GM23248 (cell line): Measurements from ENCODE around the gene DAZL. TPM values are rescaled to one million over a fixed set of nuclear protein-coding genes. Genes with fewer than 3 reads are reported as not detected.

Experiments
- DNase-seq: peaks from one replicate; pipeline ENCODE4 v3.0.0-alpha.2; 2015
- H2AFZ ChIP-seq: fragments of 200-600 bp; sonication (generic); 2 replicates; pipeline ENCODE4 v1.6.1; 2016; ENCODE audit warnings: antibody characterized with exemption
- H3F3A ChIP-seq: fragments of 200-600 bp; sonication (generic); 2 replicates; pipeline ENCODE4 v1.6.1; 2016; ENCODE audit warnings: mild to moderate bottlenecking, antibody characterized with exemption, mixed run types; ENCODE audit not compliant: insufficient read depth
- H3K27ac ChIP-seq: fragments of 200-600 bp; sonication (generic); 2 replicates; pipeline ENCODE4 v1.5.1; 2016; ENCODE audit warnings: mild to moderate bottlenecking
- H3K27me3 ChIP-seq: fragments of 200-600 bp; sonication (generic); replicated peaks from 2 replicates; pipeline ENCODE4 v1.6.1; 2016; ENCODE audit warnings: mild to moderate bottlenecking; ENCODE audit not compliant: insufficient read depth
- H3K36me3 ChIP-seq: fragments of 200-600 bp; sonication (generic); 2 replicates; pipeline ENCODE4 v1.6.1; 2016; ENCODE audit warnings: low read depth, mild to moderate bottlenecking
- H3K4me1 ChIP-seq: fragments of 200-600 bp; sonication (generic); 2 replicates; pipeline ENCODE4 v1.6.1; 2016; ENCODE audit warnings: mild to moderate bottlenecking; ENCODE audit not compliant: insufficient read depth
- H3K4me2 ChIP-seq: fragments of 200-600 bp; sonication (generic); one replicate; pipeline ENCODE4 v1.6.1; 2016; ENCODE audit warnings: mild to moderate bottlenecking; ENCODE audit not compliant: unreplicated experiment
- H3K4me3 ChIP-seq: fragments of 200-600 bp; sonication (generic); 2 replicates; pipeline ENCODE4 v1.5.1; 2016; ENCODE audit warnings: mild to moderate bottlenecking
- H3K79me2 ChIP-seq: fragments of 200-600 bp; sonication (generic); 2 replicates; pipeline ENCODE4 v1.6.1; 2016; ENCODE audit warnings: mild to moderate bottlenecking; ENCODE audit not compliant: insufficient read depth
- H3K9ac ChIP-seq: fragments of 200-600 bp; sonication (generic); 2 replicates; pipeline ENCODE4 v1.6.1; 2016; ENCODE audit warnings: mild to moderate bottlenecking
- H3K9me2 ChIP-seq: fragments of 200-600 bp; sonication (generic); 2 replicates; pipeline ENCODE4 v1.6.1; 2016; ENCODE audit warnings: mixed run types, mild to moderate bottlenecking, moderate library complexity; ENCODE audit not compliant: insufficient read depth
- H3K9me3 ChIP-seq: fragments of 200-600 bp; sonication (generic); one replicate; pipeline ENCODE4 v1.6.1; 2017; ENCODE audit warnings: low read depth
- H4K20me1 ChIP-seq: fragments of 200-600 bp; sonication (generic); 2 replicates; pipeline ENCODE4 v1.6.0; 2016; ENCODE audit not compliant: insufficient read depth
- EZH2 ChIP-seq: fragments of 200-600 bp; sonication (generic); IDR thresholded peaks from 2 replicates; pipeline ENCODE4 v1.6.1; 2018; ENCODE audit warnings: antibody characterized with exemption, mild to moderate bottlenecking; ENCODE audit not compliant: insufficient read depth, poor library complexity, severe bottlenecking
- EZH2phosphoT487 ChIP-seq: fragments of 200-600 bp; sonication (generic); IDR thresholded peaks from 2 replicates; pipeline ENCODE4 v1.6.1; 2018; ENCODE audit warnings: antibody characterized with exemption, moderate library complexity, mild to moderate bottlenecking, low read depth; ENCODE audit not compliant: insufficient read depth
- WGBS, 2 experiments: methylation state at CpG; one replicate each; pipeline ENCODE4 v1.1.6; 2015 to 2017; ENCODE audit warnings: low lambda C conversion rate in 2 of 2, low coverage in 1 of 2; ENCODE audit errors: missing lambda C conversion rate in 2 of 2; 5-methylcytosine and 5-hydroxymethylcytosine counted together
- in situ Hi-C: fragments of 300-500 bp; cut with MboI; formaldehyde crosslinking; loops from 2 replicates; pipeline ENCODE4 v1.15.0; 2020
- polyA plus RNA-seq: library from polyadenylated mRNA; unstranded; fragments of >200 nt; fragmentation: Nextera tagmentation; extraction: Ambion mirVana; gene quantifications from 2 replicates; pipeline ENCODE4 v1.2.1, GENCODE V29; 2016
- total RNA-seq: library from RNA; depleted of rRNA; stranded (reverse); fragments of >200 nt; shearing (Covaris generic); gene quantifications from 2 replicates; pipeline ENCODE4 v1.2.3, GENCODE V29; 2014

The DAZL gene
- total and polyA plus RNA-seq, 2 experiments from 2014 or later = not detected

DNA sequence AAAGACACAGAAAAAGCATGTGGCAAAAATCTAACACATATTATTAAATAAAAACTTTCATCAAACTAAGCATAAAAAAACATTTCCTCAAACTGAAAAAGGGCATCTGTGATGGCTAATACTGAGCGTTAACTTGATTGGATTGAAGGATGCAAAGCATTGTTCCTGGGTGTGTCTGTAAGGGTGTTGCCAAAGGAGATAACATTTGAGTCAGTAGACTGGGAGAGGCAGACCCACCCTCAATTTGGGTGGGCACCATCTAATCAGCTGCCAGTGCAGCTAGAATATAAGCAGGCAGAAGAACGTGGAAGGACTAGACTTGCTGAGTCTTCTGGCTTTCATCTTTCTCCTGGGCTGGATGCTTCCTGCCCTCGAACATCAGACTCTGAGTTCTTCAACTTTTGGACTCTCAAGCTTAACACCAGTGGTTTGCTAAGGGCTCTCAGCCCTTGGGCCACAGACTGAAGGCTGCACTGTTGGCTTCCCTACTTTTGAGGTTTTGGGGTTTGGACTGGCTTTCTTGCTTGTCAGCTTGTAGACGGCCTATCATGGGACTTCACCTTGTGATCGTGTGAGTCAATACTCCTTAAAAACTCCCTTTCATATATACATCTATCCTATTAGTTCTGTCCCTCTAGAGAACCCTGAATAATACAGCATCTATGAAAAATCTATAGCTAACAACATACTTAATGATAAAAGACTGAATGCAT, 45.4 kb downstream of the DAZL start:
- Histone ChIP-seq H3K9ac (no peak overlapping the region), H3K9me2 (no peaks in the 10 kb centered on the region), H2AFZ (no peak overlapping the region), H3K79me2 (no peaks in the 10 kb centered on the region), H3F3A (no peaks in the 10 kb centered on the region), H3K4me2 (no peak overlapping the region), H3K9me3 (peaks cover 10% of the 10 kb centered on the region), H3K36me3 (no peaks in the 10 kb centered on the region), H3K27me3 (no peaks in the 10 kb centered on the region), H4K20me1 (no peaks in the 10 kb centered on the region; the same call in 1 of the 2 replicates), H3K4me3 (no peak overlapping the region), H3K4me1 (no peaks in the 10 kb centered on the region), H3K27ac (no peak overlapping the region)
- 74 to 83% methylated on average over 5 of the region's 5 CpGs for WGBS, 2 experiments
- no peak for DNase-seq
- TF ChIP-seq EZH2 (no peak), EZH2phosphoT487 (no peak)
- in situ Hi-C loops = loop anchor here (10.0 kb wide), 1 partner anchor 265 kb away; no protein-coding TSS in a partner anchor

DNA sequence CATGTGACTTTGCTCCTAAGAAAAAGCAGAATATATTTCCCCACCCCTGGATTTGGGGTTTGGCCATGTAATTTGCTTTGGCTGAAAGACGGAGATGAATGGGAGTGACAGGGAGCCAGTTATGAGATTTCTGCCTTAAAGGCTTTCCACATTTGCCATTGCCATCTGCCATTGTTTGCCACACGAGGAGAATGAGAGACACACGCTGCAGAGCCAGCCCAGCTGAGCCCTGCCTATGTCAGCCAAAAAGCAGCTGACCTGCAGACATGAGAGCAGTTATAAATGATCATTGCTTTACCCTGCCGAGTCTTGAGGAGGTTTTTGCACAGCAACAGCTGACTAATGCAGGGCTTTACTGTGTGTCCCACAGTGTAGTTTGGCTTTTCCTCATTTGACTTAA, 51.1 kb downstream of the DAZL start:
- Histone ChIP-seq H3K27me3 (no peaks in the 10 kb centered on the region), H3K9ac (no peak overlapping the region), H3F3A (0 out of 2 replicates have a peak, but pooled peaks cover under 1% of the 10 kb centered on the region), H3K27ac (no peak overlapping the region), H2AFZ (no peak overlapping the region), H3K79me2 (no peaks in the 10 kb centered on the region), H3K4me1 (peaks cover 14% of the 10 kb centered on the region), H3K9me3 (no peaks in the 10 kb centered on the region), H3K4me3 (no peak overlapping the region), H3K4me2 (no peak overlapping the region), H4K20me1 (no peaks in the 10 kb centered on the region), H3K9me2 (no peaks in the 10 kb centered on the region), H3K36me3 (no peaks in the 10 kb centered on the region)
- WGBS, 2 experiments = 71 to 77% methylated on average over 4 of the region's 4 CpGs
- TF ChIP-seq EZH2 (no peak), EZH2phosphoT487 (no peak)
- DNase-seq = no peak
- in situ Hi-C loops = loop anchor here (10.0 kb wide), 1 partner anchor 259 kb away; no protein-coding TSS in a partner anchor

DNA sequence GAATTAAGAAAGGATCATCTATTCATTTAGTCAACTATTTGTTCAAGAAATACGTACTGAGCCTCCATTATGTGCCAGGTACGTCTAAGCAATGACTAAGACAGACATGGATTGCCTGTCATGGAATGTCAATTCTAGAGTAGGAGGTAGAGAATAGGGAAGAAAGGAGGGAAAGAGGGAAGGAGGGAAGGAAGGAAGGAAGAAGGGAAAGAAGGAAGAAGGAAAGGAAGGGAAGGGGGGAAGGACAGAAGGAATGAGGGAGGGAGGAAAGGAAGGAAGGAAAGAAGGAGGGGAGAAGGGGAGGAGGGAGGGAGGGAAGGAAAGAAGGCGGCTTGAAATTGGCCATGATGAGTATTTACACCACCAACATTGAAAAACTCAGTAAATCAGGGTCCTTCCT, 52.5 kb downstream of the DAZL start:
- H3F3A ChIP-seq = peaks cover 10% of the 10 kb centered on the region
- no peak for TF ChIP-seq EZH2
- no peak for TF ChIP-seq EZH2phosphoT487
- no peaks in the 10 kb centered on the region for H4K20me1 ChIP-seq
- no peak for DNase-seq
- no peaks in the 10 kb centered on the region for H3K9me3 ChIP-seq
- peaks cover 14% of the 10 kb centered on the region for H3K4me1 ChIP-seq
- H3K9ac ChIP-seq = no peak overlapping the region
- no peak overlapping the region for H3K4me3 ChIP-seq
- WGBS, 2 experiments = 67 to 72% methylated on average over 3 of the region's 3 CpGs
- H3K9me2 ChIP-seq = no peaks in the 10 kb centered on the region
- in situ Hi-C loops = loop anchor here (10.0 kb wide), 1 partner anchor 258 kb away; no protein-coding TSS in a partner anchor
- no peak overlapping the region for H3K4me2 ChIP-seq
- H3K27me3 ChIP-seq = no peaks in the 10 kb centered on the region
- H2AFZ ChIP-seq = no peak overlapping the region
- H3K27ac ChIP-seq = no peak overlapping the region
- H3K36me3 ChIP-seq = no peaks in the 10 kb centered on the region
- H3K79me2 ChIP-seq = no peaks in the 10 kb centered on the region

DNA sequence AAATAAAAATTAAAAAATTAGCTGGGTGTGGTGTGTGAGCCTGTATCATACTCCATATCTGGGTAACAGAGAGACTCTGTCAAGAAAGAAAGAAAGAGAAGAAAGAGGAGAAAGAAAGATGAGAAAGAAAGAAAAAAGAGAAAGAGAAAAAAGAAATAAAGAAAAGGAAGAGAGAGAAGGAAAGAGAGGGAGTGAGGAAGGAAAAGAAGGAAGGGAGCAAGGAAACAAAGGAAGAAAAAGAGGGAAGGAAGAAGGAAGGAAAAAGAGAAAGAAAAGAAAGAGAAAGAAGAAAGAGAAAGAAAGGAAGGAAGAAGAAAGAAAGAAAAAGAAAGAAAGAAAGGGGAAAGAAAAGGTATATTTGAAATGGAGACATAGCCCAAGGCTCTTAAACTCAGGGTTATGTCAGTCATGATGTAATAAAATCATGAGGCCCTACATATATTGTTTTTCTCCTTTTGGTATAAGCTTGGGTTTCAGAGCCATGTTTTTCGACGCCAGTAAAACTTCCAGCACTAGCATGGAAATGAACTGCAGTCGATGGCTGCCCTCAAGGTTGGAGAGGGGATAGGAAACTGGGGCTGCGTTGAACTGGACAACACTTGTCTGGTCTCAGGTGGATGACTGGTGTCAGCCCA, 53.8 kb downstream of the DAZL start:
- Histone ChIP-seq H2AFZ (peak overlapping the region; percentile 96), H3F3A (peaks cover 10% of the 10 kb centered on the region), H3K36me3 (no peaks in the 10 kb centered on the region), H3K4me3 (no peak overlapping the region), H3K79me2 (no peaks in the 10 kb centered on the region), H3K4me1 (peaks cover 14% of the 10 kb centered on the region), H3K9ac (peak overlapping the region; percentile 64), H4K20me1 (no peaks in the 10 kb centered on the region), H3K4me2 (peak overlapping the region; percentile 84), H3K27ac (no peak overlapping the region), H3K9me3 (no peaks in the 10 kb centered on the region), H3K27me3 (no peaks in the 10 kb centered on the region), H3K9me2 (no peaks in the 10 kb centered on the region)
- in situ Hi-C loops = loop anchor here (10.0 kb wide), 1 partner anchor 257 kb away; no protein-coding TSS in a partner anchor
- 88 to 92% methylated on average over 4 of the region's 4 CpGs for WGBS, 2 experiments
- TF ChIP-seq EZH2 (no peak), EZH2phosphoT487 (no peak)
- no peak for DNase-seq
